Colon (tissue), 2 donors: Measurements from ENCODE around the gene LMF1.
"Not testable (repeated sequence)": the region's sequence is repeated elsewhere in the genome, so short reads cannot be mapped to it uniquely, and the experiment has no call there.

ENCODE experiments used
- FAIRE-seq: peaks from 2 replicates; lab custom pipeline; 2012; peaks lifted over from hg19 to GRCh38; lab: Jason Lieb, UNC
- donor health status: control.
- donor health status: control.

The LMF1 gene

GRCh38 chr16:825341-826061 is 145.3 kb downstream of the LMF1 start:
- no peak for FAIRE-seq

- FAIRE-seq: no peak
These were observed 146.2 kb downstream of the LMF1 start for GRCh38 chr16:824601-825000.

DNA sequence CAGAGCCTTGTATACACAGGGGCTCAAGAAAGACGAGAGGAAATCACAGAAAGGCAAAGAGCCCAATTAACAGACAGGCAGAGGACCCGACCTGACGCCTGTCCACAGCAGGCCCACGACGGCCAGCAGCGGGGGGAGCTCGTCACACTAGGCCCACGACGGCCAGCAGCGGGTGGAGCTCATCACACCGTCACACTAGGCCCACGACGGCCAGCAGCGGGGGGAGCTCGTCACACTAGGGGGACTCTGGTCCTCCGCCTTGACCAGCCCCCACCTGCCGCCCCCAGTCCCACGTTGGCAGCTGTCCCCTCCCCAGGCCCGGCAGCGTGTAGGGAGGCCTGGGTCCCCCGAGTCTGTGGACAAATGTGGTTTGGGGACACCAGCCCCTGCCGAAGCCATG is 146.6 kb downstream of the LMF1 start:
- no peak for FAIRE-seq

DNA sequence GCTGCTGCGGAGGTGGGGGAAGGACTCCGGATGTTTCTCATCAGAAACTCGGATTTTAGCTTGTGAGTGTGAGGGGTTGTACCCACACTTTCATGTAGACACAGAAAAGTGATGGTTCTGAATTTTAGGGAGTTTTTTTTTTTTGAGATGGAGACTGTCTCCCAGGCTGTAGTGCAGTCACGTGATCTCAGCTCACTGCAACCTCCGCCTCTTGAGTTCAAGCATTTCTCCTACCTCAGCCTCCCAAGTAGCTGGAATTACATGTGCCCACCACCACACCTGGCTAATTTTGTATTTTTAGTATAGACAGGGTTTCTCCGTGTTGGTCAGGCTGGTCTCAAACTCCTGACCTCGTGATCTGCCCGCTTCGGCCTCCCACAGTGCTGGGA is 147.9 kb downstream of the LMF1 start:
- no peak for FAIRE-seq

GRCh38 chr16:822174-822908 is 148.4 kb downstream of the LMF1 start:
- no peak for FAIRE-seq

GRCh38 chr16:821751-822150 is 149.0 kb downstream of the LMF1 start:
- no peak for FAIRE-seq

DNA sequence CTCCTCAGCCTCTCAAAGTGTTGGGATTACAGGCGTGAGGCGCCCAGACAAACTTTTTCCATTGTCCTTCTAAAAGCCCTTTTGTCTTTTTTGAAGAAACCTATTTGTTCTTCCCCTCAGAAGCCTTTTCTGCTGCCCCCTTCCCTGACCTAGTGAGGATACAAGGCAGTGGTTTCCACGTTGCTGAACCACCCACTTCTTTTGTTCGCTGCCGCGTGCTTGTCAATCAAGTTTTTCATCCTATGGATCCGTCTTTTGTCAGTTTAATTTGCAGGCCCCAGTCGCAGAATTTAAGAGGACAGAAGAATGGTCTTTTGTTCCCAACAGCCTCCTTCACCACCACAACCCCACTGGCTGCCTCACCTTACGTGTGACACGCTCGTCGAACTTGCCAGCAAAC is 150.0 kb downstream of the LMF1 start:
- FAIRE-seq: no peak

DNA sequence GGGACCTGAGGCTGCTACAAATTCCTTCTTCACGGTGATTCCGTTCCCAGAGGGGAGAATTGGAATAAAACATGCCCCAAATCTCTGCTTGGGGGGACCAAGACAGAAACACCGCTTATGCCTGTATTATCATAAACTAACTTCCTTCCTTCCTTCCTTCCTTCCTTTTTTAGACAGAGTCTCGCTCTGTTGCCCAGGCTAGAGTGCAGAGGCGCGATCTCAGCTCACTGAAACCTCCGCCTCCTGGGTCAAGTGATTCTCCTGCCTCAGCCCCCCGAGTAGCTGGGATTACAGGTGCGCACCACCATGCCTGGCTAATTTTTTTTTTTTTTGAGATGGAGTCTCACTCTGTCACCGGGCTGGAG is 150.8 kb downstream of the LMF1 start:
- not testable (repeated sequence) for FAIRE-seq

DNA sequence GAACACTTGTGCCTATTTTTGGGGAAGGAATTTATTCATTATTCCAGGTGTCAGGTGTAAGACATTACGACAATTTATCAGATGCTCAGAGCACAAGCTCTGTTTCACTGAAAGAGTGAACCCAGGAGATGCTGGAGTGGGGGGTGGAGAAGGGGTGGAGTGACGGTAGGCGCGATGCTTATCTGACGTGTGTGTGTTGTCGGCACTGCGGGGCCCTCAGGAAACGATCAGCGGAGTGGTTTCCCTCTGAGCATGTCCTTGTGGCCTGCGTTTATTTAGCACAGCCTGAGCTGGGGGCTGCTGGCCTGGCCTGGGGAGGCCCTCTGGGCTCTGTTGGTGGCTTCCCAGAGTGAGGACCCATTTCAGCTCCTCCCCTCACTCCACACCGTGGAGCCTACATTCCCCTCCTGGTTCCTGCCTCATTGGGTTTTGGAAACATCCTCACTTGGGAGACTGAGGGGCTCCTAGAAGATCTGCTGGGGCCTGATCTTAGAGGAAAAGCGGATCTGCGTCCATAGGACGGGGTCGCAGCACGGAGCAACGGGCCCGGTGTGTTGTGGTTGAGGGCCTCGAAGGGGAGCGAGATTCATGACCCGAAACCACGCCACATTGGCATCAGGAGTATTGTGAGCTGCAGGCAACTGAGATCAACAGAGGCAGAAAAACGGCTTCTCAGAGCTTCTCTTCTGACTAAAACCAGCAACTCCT is 151.3 kb downstream of the LMF1 start:
- FAIRE-seq: no peak

- no peak for FAIRE-seq
These were observed 152.2 kb downstream of the LMF1 start for GRCh38 chr16:818592-818991.

DNA sequence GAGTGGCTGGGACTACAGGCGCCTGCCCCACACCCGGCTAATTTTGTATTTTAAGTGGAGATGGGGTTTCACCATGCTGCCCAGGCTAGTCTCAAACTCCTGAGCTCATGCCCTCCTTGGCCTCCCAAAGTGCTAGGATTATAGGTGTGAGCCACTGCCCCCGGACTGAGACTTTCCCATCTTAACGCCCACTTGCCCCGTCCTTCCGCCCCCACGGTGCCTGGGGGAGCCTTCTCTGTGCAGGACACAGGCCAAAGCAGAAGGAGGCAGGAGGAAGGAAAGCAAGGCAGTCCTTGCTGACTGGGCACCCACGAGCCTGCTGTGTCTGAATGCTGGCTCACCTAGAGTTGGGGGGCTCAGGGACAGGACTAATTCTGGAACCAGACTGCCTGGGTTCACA is 152.7 kb downstream of the LMF1 start:
- no peak for FAIRE-seq

GRCh38 chr16:817001-817906 is 153.5 kb downstream of the LMF1 start:
- no peak for FAIRE-seq

DNA sequence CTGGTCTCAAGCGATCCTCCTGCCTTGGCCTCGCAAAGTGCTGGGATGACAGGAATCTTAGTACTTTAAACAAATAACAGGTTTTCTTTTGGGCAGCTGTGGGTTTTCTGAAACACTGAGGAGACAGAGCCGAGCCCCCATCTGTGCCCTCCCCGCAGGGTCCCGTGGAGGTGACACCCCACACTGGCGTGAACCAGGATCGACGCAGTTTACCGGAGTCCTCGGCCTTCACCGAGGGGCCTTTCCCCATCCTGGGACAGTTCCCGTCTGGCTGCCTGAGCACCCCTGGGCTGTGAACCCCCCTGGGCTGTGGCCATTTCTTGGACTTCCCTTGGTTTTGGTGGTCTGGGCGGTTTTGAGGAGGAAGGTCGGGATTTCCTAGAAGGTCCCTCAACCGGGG is 154.9 kb downstream of the LMF1 start:
- FAIRE-seq: no peak

DNA sequence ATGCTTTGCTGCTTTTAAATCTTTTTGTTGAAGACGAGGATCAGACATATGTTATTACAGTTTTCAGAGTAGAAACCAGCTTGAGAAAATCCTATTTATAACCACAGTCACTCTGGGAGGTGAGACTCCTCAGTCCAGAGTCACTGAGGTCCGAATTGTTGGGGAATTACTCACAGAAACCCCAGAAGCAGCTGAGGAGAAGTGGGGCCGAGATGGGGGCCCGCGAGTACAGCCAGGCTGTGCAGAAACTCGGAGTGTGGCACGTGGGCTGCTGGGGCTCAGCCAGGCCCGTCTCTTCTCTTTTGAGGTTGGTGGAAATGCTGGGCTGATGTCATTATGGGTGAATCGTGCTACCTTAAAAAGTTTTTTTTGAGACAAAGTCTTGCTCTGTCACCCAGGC is 155.8 kb downstream of the LMF1 start:
- FAIRE-seq: no peak

- no peak for FAIRE-seq
These were observed 156.8 kb downstream of the LMF1 start for GRCh38 chr16:813916-814412.

- no peak for FAIRE-seq
These were observed 157.4 kb downstream of the LMF1 start for GRCh38 chr16:813204-813915.

- no peak for FAIRE-seq
These were observed 162.7 kb downstream of the LMF1 start for GRCh38 chr16:808085-808386.

DNA sequence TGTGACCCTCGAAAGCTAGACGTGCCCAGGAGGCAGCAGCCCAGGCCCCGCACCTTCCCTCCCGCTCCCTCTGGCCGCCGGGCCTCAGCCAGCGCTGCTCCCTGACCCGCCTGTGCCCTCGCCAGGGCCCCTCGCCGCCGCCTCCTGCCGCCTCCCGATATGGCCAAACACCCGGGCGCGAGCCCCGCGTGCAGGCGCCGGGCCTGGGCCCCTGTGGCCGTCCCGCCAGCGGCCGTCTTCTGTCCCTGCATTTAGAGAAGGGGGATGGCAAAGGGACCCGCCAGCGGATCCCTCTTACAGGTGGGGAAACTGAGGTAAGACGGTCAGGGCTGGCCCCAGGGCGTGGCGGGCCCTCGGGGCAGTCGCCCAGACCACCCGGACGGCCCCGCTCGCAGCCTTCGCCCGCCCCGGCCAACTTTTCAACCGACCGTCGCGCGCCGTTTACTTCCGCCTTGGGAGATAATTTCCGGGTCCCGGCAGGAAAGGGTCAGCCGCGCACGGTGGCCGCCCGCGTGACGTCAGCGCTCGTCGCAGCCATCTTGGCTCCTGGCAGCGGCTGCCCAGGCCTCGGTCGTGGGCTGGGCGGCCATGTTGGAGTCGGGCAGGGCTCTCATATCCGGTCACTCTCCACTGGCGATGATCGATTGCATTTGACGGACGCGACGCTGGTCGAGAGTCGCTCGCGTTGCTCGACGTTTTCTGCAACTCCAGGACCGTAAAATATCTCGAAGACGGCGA is 163.3 kb downstream of the LMF1 start:
- no peak for FAIRE-seq

DNA sequence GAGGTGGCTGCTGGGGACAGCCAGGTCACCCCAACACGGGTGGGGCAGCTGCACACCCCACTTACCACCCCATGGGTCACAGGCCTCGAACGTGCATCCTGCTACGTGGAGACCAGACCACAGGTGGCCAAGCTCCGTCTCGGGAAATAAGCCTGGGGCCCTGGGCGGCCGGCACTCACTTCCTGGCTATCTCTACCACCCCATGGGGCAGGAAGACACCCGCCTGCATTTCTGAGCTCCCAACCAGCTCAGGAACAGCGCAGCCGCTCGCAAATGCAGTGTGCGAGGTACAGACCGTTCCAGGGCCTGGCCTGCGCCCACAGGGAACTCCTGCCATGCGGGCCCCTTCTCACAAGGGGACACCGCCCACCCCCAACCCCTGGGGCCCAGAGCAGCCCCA is 165.3 kb downstream of the LMF1 start:
- no peak for FAIRE-seq

DNA sequence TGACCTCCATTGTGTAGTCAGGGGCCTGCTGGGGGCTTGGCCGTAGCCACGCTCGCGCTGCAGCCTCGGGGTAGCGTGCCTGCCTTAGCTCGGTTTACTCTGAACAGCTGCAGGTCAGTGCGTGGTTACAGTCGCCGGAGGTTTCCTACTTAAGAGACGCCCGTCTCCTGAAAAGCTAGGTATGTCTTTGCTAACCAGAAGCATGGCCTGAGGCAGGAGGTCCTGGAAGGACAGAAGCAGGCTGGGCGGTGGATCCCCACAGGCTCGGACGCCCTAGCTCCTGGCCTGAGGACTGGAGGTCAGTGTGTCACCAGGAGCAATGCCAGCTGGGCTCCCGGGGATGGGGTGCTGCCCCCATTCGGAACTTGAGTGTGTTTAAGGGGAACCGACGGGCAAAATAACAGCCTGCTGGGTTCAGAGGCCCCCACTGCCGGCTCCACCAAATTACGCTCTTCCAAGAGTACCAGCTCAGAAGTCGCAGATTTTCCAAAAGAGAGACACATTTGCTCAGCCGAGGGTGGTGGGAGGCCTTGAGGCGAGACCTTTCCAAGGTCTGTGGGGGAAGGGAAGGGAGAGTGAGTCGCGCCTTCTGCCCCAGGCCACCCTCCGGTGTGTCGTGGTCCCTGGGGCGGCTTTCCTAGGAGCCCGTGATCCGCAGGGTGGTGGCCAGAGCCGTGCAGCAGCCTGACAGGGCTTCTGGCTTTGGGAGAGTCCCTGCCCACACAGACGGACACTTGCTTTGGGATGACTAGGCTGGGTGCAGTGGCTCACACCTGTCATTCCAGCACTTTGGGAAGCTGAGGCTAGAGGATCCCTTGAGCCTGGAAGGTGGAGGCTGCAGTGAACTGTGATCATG is 166.4 kb downstream of the LMF1 start:
- FAIRE-seq: no peak
